Cardiac muscle cell (in vitro differentiated cells and primary cell): Measurements from ENCODE around the gene NDUFA11. TPM values are rescaled to one million over a fixed set of nuclear protein-coding genes. Genes with fewer than 3 reads are reported as not detected.

Source experiments
- DNase-seq, 2 donors: peaks; one replicate each; pipeline versions ENCODE4 v3.0.0 to v3.0.0-alpha.2; 2010 to 2017; ENCODE audit warnings: low read depth in 1 of 2, low spot score in 1 of 2
- H3K27ac ChIP-seq: fragments of 200-600 bp; sonication (generic); 2 replicates; pipeline ENCODE4 v1.5.1; 2016
- H3K27me3 ChIP-seq: fragments of 200-600 bp; sonication (generic); 2 replicates; pipeline ENCODE4 v1.6.0; 2016; ENCODE audit warnings: control low read depth
- H3K36me3 ChIP-seq: fragments of 200-600 bp; sonication (generic); 2 replicates; pipeline ENCODE4 v1.5.1; 2016; ENCODE audit warnings: control low read depth
- H3K4me1 ChIP-seq: fragments of 200-600 bp; sonication (generic); 2 replicates; pipeline ENCODE4 v1.8.1; 2017; ENCODE audit warnings: low read depth, mild to moderate bottlenecking, mixed run types
- H3K4me3 ChIP-seq: fragments of 200-600 bp; sonication (generic); 2 replicates; pipeline ENCODE4 v1.5.1; 2016; ENCODE audit warnings: mild to moderate bottlenecking
- H3K9me3 ChIP-seq: fragments of 200-600 bp; sonication (generic); 2 replicates; pipeline ENCODE4 v1.5.1; 2017; ENCODE audit warnings: low read depth, mild to moderate bottlenecking, control low read depth
- CTCF ChIP-seq: IDR thresholded peaks from 2 replicates; pipeline ENCODE4 v1.5.1; 2012; ENCODE audit warnings: low read depth, mild to moderate bottlenecking, low read length
- polyA plus RNA-seq: library from polyadenylated mRNA; unstranded; fragments of >200 nt; fragmentation: Nextera tagmentation; extraction: Ambion mirVana; gene quantifications from 2 replicates; pipeline ENCODE4 v1.2.1, GENCODE V29; 2016
- total RNA-seq: library from RNA; depleted of rRNA; stranded (reverse); fragments of >200 nt; gene quantifications from 2 replicates; pipeline ENCODE4 v1.2.3, GENCODE V29; 2016

The NDUFA11 gene
- total and polyA plus RNA-seq, 2 experiments from 2014 or later = 295 to 760 TPM

DNA sequence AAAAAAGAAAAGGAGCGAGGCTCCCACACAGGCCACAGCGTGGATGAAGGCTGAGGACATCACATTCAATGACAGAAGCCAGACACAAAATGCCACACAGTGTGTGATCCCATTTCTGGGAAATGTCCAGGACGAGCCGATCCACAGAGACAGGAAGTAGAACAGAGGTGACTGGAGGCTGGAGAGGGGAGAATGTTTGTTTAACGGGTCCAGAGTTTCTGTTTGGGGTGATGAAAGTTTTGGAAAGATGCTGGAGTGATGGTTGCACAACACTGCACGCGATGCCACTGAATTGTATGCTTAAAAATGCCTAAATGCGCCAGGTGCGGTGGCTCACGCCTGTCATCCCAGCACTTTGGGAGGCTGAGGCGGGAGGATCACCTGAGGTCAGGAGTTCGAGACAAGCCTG lies 32.6 kb downstream of the NDUFA11 start:
- H3K27me3 ChIP-seq = no peaks in the 10 kb centered on the region
- H3K36me3 ChIP-seq = no peaks in the 10 kb centered on the region
- DNase-seq = peak in 1 of 2 donors; percentile 42
- no peak overlapping the region for H3K4me3 ChIP-seq
- no peaks in the 10 kb centered on the region for H3K9me3 ChIP-seq
- no peak overlapping the region for H3K27ac ChIP-seq
- no peaks in the 10 kb centered on the region for H3K4me1 ChIP-seq
- TF ChIP-seq CTCF = no peak

- no peak overlapping the region for H3K27ac ChIP-seq
- H3K9me3 ChIP-seq = no peaks in the 10 kb centered on the region
- no peak for TF ChIP-seq CTCF
- H3K27me3 ChIP-seq = no peaks in the 10 kb centered on the region
- H3K36me3 ChIP-seq = no peaks in the 10 kb centered on the region
- H3K4me3 ChIP-seq = no peak overlapping the region
- H3K4me1 ChIP-seq = no peaks in the 10 kb centered on the region
- DNase-seq = no peak
Observed at GRCh38 chr19:5867201-5868136, 36.1 kb downstream of the NDUFA11 start.

DNA sequence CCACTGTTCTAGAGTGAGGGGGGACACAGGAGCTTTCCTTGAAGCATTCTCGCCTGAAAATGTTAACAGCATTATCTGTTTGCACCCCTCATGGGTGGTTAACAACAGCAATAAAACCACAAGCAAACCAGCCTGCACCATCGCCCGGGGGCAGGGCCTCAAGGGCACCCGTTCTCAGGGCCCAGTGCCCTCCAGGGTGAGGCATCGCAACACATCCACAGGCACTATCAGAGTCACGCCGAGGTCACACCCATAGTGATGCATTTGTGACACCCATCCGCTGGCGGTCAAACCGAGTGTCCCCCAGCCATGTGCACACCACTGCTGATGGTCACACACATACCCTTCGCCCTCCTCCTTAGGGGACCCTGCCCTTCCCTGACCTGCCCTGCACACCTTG lies 37.8 kb downstream of the NDUFA11 start:
- Histone ChIP-seq H3K36me3 (no peaks in the 10 kb centered on the region), H3K4me3 (no peak overlapping the region), H3K27me3 (no peaks in the 10 kb centered on the region), H3K27ac (no peak overlapping the region), H3K9me3 (no peaks in the 10 kb centered on the region), H3K4me1 (no peaks in the 10 kb centered on the region)
- no peak for TF ChIP-seq CTCF
- no peak for DNase-seq

GRCh38 chr19:5864725-5865486 lies 38.7 kb downstream of the NDUFA11 start:
- Histone ChIP-seq H3K36me3 (no peaks in the 10 kb centered on the region), H3K27me3 (no peaks in the 10 kb centered on the region), H3K27ac (no peak overlapping the region), H3K4me3 (no peak overlapping the region), H3K4me1 (no peaks in the 10 kb centered on the region), H3K9me3 (no peaks in the 10 kb centered on the region)
- no peak for DNase-seq
- TF ChIP-seq CTCF = peak; percentile 9

GRCh38 chr19:5864013-5864720 lies 39.4 kb downstream of the NDUFA11 start:
- H3K9me3 ChIP-seq = no peaks in the 10 kb centered on the region
- no peaks in the 10 kb centered on the region for H3K36me3 ChIP-seq
- no peaks in the 10 kb centered on the region for H3K4me1 ChIP-seq
- H3K4me3 ChIP-seq = no peak overlapping the region
- no peak for DNase-seq
- H3K27ac ChIP-seq = no peak overlapping the region
- no peak for TF ChIP-seq CTCF
- H3K27me3 ChIP-seq = no peaks in the 10 kb centered on the region
